ENCODE data around the gene TRPM3. TPM values are rescaled to one million over a fixed set of nuclear protein-coding genes. Genes with fewer than 3 reads are reported as not detected.

Gene TRPM3
- total RNA-seq, 6 experiments from 2014 or later = 0.02 TPM; not detected in 5

DNA sequence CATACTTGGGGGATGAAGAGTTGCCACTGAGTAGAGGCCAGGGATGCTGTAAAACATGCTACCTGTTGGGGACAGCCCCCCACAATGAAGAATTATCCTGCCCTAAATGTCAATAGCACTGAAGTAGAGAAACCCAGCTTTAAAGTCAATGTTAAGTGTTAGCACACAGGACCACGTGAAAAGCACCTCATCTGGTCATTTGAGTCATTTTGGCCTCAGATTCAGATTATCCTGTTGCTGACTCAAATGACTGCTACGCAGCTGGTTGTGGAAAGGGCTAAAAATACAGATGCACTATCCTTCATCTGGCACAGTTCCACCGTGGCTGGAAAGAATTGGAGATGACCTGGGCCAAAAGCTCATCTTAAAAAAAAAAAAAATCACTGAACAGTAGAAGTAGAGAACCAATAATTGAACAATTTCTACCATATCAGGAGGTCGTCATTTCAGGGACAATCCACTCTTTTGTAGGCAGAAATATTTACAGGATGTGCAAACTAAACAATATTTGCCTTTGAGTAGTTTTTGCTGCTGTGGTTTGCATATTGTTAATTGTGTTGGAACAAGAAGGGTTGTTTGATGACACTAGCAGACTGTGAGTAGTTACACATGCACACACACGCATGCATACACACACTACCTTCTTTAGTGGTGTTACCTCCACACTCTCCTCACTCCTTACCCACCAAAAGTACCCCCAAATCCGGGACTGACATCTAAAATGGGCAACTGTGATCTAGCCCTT is 511.7 kb downstream of the TRPM3 start:
- Mint-ChIP-seq H3K9me3 (no peaks in the 10 kb centered on the region), H3K27ac (peak overlapping the region; percentile 87), H3K4me3 (peak overlapping the region; percentile 8; the same call in 1 of the 2 replicates), H3K27me3 (ENCODE audit: insufficient read depth) (peaks cover 5% of the 10 kb centered on the region; the same call in 1 of the 2 replicates), H3K36me3 (ENCODE audit: low read depth) (no peaks in the 10 kb centered on the region), H3K4me1 (ENCODE audit: low read depth) (peaks cover 20% of the 10 kb centered on the region)
- TF ChIP-seq, protein P1, sequence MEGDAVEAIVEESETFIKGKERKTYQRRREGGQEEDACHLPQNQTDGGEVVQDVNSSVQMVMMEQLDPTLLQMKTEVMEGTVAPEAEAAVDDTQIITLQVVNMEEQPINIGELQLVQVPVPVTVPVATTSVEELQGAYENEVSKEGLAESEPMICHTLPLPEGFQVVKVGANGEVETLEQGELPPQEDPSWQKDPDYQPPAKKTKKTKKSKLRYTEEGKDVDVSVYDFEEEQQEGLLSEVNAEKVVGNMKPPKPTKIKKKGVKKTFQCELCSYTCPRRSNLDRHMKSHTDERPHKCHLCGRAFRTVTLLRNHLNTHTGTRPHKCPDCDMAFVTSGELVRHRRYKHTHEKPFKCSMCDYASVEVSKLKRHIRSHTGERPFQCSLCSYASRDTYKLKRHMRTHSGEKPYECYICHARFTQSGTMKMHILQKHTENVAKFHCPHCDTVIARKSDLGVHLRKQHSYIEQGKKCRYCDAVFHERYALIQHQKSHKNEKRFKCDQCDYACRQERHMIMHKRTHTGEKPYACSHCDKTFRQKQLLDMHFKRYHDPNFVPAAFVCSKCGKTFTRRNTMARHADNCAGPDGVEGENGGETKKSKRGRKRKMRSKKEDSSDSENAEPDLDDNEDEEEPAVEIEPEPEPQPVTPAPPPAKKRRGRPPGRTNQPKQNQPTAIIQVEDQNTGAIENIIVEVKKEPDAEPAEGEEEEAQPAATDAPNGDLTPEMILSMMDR (IDR thresholded peaks at IDR 0.05) = no peak
- DNase-seq = peak; percentile 95

DNA sequence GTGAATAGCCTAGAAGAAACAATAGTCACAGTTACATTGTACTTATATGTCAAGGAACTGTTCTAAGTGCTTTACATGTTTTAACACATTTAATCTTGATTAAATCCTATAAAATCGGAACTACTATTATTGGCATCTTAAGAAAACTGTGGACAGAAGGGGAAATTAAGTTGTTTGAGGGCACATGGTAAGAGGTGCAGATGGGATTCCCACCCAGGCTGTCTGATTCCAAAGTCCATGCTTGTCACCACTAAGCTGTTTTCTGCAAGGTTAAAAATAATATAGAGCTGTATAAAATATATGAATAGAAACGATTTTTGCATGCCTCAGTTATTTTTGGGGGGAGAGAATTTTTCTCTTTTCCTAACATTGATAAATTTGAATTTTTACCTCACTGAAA is 512.4 kb downstream of the TRPM3 start:
- H3K4me1 Mint-ChIP-seq (ENCODE audit: low read depth) = peaks cover 21% of the 10 kb centered on the region
- peak overlapping the region; percentile 87; the same call in 1 of the 2 replicates for H3K27ac Mint-ChIP-seq
- H3K4me3 Mint-ChIP-seq = no peak overlapping the region
- H3K27me3 Mint-ChIP-seq (ENCODE audit: insufficient read depth) = peaks cover 5% of the 10 kb centered on the region; the same call in 1 of the 2 replicates
- TF ChIP-seq, protein P1 (IDR thresholded peaks at IDR 0.05) = no peak
- H3K9me3 Mint-ChIP-seq = no peaks in the 10 kb centered on the region
- no peaks in the 10 kb centered on the region for H3K36me3 Mint-ChIP-seq (ENCODE audit: low read depth)
- no peak for DNase-seq

DNA sequence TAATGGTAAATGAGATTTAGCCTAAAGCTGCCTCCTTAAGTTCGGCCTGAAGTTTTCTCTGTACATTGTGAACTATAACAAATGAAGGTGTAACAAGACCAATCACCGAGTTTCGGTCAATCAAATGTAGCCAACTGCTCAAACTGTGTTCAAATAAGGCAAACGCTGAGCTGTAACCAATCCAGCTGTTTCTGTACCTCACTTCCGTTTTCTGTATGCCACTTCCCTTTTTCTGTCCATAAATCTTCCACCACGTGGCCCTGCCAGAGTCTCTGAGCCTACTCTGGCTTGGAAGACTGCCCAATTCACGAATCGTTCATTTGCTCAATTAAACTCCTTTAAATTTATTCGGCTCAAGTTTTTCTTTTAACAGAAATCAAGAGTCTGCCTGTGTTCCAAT is 513.5 kb downstream of the TRPM3 start:
- 0 out of 2 replicates have a peak, but pooled peaks cover 1% of the 10 kb centered on the region for H3K27me3 Mint-ChIP-seq (ENCODE audit: insufficient read depth)
- H3K4me3 Mint-ChIP-seq = no peak overlapping the region
- H3K27ac Mint-ChIP-seq = no peak overlapping the region
- no peaks in the 10 kb centered on the region for H3K9me3 Mint-ChIP-seq
- peaks cover 32% of the 10 kb centered on the region for H3K4me1 Mint-ChIP-seq (ENCODE audit: low read depth)
- DNase-seq = no peak
- H3K36me3 Mint-ChIP-seq (ENCODE audit: low read depth) = no peaks in the 10 kb centered on the region
- TF ChIP-seq, protein P1 (IDR thresholded peaks at IDR 0.05) = no peak

DNA sequence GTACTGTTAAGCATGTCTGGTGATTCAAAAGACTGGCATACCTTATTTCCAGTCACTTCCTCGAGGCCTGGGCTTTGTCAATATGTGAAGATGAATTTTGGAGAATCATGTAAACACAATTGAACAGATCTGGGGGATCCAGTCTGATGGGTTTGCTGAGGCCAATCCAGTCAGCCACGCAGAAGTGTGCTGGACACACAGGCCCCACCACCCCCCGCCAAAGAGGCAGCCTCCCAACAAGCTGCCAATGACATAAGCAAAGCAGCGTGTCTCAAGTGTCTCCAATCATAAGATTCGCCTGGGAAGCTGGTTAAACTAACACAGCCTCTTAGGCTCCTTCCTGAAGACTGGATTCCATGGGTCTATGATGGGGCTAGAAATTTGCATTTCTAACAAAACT is 514.1 kb downstream of the TRPM3 start:
- Mint-ChIP-seq H3K27ac (no peak overlapping the region), H3K4me3 (no peak overlapping the region), H3K36me3 (ENCODE audit: low read depth) (no peaks in the 10 kb centered on the region), H3K27me3 (ENCODE audit: insufficient read depth) (0 out of 2 replicates have a peak, but pooled peaks cover 1% of the 10 kb centered on the region), H3K9me3 (no peaks in the 10 kb centered on the region), H3K4me1 (ENCODE audit: low read depth) (peaks cover 38% of the 10 kb centered on the region)
- no peak for DNase-seq
- TF ChIP-seq, protein P1 (IDR thresholded peaks at IDR 0.05) = no peak

DNA sequence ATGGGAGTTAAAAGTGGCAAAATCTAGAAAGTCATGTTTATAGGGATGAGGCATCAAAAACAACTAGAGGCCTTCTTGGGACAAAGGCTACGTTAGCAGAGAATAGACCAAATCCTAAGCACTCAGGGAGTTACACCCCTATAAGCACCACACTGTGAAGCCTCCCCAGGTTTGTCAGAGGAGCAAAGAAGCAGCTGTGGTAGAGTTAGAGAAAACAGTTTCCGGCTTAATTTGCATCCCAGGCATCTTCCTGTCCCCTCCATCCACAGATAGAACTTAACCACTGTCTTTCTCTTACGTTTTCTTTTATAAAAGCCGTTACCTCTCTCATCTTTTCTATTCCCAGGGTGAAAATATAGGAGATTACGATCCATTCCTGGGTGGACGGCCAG is 518.4 kb downstream of the TRPM3 start:
- peaks cover 47% of the 10 kb centered on the region for H3K4me1 Mint-ChIP-seq (ENCODE audit: low read depth)
- TF ChIP-seq, protein P1 (IDR thresholded peaks at IDR 0.05) = no peak
- H3K27ac Mint-ChIP-seq = peak overlapping the region; percentile 99
- no peak overlapping the region for H3K4me3 Mint-ChIP-seq
- no peaks in the 10 kb centered on the region for H3K9me3 Mint-ChIP-seq
- DNase-seq = no peak
- no peaks in the 10 kb centered on the region for H3K27me3 Mint-ChIP-seq (ENCODE audit: insufficient read depth)
- H3K36me3 Mint-ChIP-seq (ENCODE audit: low read depth) = no peaks in the 10 kb centered on the region

Measured in HFFc6 (cell line).